DOHH2 (cell line): ENCODE data around the gene VDAC2.

ENCODE experiments used
- CTCF ChIP-seq: fragments of 200-600 bp; sonication (generic); IDR thresholded peaks from one replicate; pipeline ENCODE4 v1.5.1; 2014; ENCODE audit warnings: antibody characterized with exemption, mild to moderate bottlenecking, low read depth, low read length; ENCODE audit not compliant: poor library complexity, severe bottlenecking
- EZH2phosphoT487 ChIP-seq: fragments of 200-600 bp; sonication (generic); IDR thresholded peaks from 2 replicates; pipeline ENCODE4 v1.6.1; 2017; ENCODE audit warnings: borderline replicate concordance, mild to moderate bottlenecking, antibody characterized with exemption, low read length, moderate library complexity, mixed read lengths

- no peak for TF ChIP-seq CTCF
- TF ChIP-seq EZH2phosphoT487: no peak
Observed at GRCh38 chr10:75181073-75181472, 29.5 kb upstream of the VDAC2 start.
